Inflammatory macrophage treated with lipopolysaccharide for 1 hour (primary cell): Measurements from ENCODE around the gene LYPD5.
"Not testable (repeated sequence)": the region's sequence is repeated elsewhere in the genome, so short reads cannot be mapped to it uniquely, and the experiment has no call there.

Source experiments
- DNase-seq, 2 donors: peaks; one replicate each; pipeline ENCODE4 v3.0.0-alpha.2; 2020 to 2022

LYPD5 gene, protein sequence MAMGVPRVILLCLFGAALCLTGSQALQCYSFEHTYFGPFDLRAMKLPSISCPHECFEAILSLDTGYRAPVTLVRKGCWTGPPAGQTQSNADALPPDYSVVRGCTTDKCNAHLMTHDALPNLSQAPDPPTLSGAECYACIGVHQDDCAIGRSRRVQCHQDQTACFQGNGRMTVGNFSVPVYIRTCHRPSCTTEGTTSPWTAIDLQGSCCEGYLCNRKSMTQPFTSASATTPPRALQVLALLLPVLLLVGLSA

GRCh38 chr19:43802216-43802951 is at the start of gene LYPD5:
Gene LYPD5 (minus strand): TSS chr19:43802447. CDS start chr19:43802380, 67 bp downstream.
- DNase-seq = no peak

DNA sequence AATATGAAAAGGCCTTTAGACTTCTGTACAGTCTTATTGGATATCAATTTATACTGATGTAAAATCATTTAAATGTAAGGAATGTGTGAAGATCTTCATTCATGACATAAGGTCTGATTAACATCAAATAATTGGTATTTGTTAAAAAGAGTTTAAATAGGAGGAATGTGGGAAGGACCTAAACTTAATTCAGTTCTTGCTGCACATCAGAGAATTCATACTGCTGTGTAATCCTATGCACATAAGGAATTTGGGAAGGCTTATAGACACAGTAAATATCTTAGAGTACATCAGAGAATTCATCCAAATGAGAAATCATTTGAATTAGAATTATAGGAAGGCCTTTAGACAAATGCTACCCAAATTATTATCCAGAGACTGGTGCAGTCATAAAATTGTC is 46.6 kb upstream of the LYPD5 start:
- DNase-seq = no peak

- DNase-seq = no peak
Measured at GRCh38 chr19:43847884-43848283, 45.6 kb upstream of the LYPD5 start.

- no peak for DNase-seq
Measured at GRCh38 chr19:43847246-43847645, 45.0 kb upstream of the LYPD5 start.

DNA sequence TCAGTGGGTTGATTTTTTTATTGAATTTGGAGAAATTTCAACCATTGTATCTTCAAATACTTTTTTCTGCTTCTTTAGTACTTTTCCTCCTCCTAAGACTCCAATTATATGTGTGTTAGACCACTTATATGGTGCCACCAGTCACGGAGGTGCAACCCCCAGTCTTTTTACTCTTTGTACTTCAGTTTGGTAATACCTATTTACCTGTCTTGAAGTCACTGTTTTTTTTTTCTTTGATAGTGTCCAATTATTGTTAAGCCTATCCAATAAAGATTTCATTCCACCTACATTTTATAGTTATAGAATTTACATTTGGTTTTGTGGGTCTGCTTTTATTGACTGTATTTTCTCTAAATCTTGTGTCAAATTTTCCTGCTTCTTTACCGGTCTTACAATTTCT is 39.8 kb upstream of the LYPD5 start:
- no peak for DNase-seq

GRCh38 chr19:43839139-43839538 is 36.9 kb upstream of the LYPD5 start:
- no peak for DNase-seq

GRCh38 chr19:43826787-43827754 is 24.8 kb upstream of the LYPD5 start, which contains the start of gene ZNF283:
Gene ZNF283 (plus strand): TSS chr19:43827321. CDS start chr19:43833505, 6,184 bp downstream.
- DNase-seq = peak; percentile 72 to 86

DNA sequence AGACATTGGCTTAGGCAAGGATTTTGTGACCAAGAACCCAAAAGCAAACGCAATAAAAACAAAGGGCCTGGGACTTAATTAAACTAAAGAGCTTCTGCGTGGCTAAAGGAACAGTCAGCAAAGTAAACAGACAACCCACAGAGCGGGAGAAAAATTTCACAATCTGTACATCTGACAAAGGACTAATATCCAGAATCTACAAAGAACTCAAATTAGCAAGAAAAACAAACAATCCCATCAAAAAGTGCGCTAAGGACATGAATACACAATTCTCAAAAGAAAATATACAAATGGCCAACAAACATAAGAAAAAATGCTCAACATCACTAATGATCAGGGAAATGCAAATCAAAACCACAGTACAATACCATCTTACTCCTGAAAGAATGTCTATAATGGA is 22.3 kb upstream of the LYPD5 start:
- DNase-seq = not testable (repeated sequence)

GRCh38 chr19:43823856-43824255 is 21.6 kb upstream of the LYPD5 start:
- DNase-seq = not testable (repeated sequence)

DNA sequence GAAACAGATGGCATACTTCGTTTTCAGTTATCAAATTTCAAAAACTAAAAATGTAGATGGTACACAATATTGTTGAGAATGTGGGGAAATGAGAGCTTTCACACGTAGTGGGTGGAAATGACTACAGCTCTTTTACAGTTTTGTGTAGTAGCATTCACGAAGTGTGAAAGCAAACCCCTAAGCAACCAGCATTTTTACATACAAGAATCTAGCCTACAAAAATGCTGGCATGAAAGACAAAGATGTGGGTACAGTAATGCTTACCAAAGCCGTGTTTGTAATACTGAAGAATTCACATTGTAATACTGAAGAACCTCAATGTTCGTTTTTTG is 18.6 kb upstream of the LYPD5 start:
- no peak for DNase-seq

GRCh38 chr19:43820098-43820883 is 18.0 kb upstream of the LYPD5 start:
- DNase-seq = peak; percentile 19 to 25

GRCh38 chr19:43818500-43818899 is 16.3 kb upstream of the LYPD5 start:
- no peak for DNase-seq

DNA sequence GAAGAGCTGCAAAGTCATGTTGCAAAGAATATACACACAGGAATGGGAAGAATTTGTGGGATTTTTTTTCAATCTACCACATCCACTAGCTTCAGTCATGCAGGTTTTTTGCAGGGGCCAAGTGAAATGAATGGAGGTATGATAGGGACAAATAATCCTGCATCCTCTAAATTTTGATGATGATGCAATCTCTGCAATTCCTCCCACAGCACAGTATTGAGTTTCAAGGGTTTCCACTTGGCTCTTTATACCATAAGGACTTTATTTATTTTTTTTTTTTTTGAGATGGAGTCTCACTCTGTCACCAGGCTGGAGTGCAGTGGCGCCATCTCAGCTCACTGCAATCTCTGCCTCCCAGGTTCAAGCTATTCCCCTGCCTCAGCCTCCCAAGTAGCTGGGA is 15.2 kb upstream of the LYPD5 start:
- not testable (repeated sequence) for DNase-seq

- no peak for DNase-seq
Measured at GRCh38 chr19:43814663-43815352, 12.6 kb upstream of the LYPD5 start.

- DNase-seq = peak in 1 of 2 donors; percentile 19
Measured at GRCh38 chr19:43812688-43813087, 10.4 kb upstream of the LYPD5 start.

DNA sequence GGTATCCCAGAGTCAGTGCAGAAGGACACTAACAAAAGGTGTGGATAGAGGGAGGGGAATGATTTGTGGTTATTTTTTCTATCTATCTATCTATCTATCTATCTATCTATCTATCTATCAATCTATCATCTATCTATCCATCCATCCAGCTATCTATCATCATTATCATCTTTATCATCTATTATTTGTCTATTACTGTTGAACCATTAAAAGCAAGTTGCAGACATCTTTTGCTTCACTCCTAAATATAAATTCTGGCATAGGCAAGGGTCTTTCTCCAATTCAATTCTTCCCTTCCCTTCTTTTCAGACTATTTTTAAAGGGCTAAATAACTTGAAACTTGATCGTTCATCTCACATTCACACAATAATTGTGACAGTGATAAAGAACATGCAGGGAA is 10.0 kb upstream of the LYPD5 start:
- DNase-seq = no peak

GRCh38 chr19:43811837-43812236 is 9.6 kb upstream of the LYPD5 start:
- DNase-seq = no peak

DNA sequence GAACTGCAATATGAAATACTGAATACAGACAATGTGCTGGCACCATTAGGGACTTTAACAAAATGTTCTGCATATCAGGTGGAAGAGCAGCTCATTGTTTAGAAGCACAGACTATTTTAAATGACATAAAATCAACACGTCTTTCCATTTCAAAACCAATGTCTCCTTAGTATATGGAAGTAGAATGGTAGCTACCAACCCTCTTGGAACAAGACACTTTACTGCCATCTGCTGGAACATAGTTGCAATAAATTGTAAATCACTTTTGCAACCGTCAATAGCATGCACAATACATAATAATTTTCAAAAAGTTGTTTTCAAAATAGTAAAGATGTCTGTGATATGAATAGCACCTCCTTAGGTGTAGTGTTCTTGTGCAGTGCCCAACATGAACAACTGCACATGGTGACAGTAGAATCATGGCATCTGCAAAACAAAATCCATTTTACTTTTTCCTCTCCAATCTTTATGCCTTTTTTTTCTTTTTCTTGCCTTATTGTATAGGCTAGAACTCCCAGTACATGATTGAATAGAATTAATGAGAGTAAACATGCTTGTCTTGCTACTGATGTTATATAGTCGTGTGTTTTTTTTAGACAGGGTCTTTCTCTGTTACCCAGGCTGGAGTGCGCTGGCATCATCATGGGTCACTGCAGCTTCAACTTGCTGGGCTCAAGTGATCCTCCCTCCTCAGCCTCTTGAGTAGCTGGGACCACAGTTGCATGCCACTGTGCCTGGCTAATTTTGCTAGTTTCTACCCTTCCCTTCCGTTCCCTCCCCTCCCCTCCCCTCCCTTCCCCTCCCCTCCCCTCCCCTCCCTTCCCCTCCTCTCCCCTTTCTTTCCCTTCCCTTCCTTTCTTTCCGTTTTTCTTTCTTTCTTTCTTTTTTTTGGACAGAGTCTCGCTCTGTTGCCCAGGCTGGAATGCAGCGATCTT is 7.8 kb upstream of the LYPD5 start:
- peak; percentile 64 to 83 for DNase-seq

GRCh38 chr19:43807651-43808050 is 5.4 kb upstream of the LYPD5 start:
- DNase-seq = no peak

GRCh38 chr19:43806848-43807247 is 4.6 kb upstream of the LYPD5 start:
- DNase-seq = no peak

DNA sequence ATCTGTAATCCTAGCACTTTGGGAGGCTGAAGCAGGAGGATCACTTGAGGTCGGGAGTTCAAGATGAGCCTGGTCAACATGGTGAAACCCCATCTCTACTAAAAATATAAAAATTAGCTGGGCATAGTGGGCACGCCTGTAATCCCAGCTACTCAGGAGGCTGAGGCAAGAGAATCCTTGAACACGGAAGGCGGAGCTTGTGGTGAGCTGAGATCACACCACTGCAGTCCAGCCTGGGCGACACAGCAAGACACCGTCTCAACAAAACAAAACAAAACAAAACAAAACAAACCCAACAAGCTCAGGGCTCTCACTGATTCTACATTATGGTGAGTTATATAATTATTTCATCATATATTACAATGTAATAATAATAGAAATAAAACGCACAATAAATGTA is 4.2 kb upstream of the LYPD5 start:
- DNase-seq = not testable (repeated sequence)
